Loucy (cell line): ENCODE measurements around the gene BCAS4.

Experiments used
- EZH2phosphoT487 ChIP-seq: fragments of 200-600 bp; IDR thresholded peaks from 2 replicates; pipeline ENCODE4 v1.6.1; 2018; ENCODE audit warnings: antibody characterized with exemption, mild to moderate bottlenecking, moderate library complexity, borderline replicate concordance
- TF ChIP-seq, protein P1 (sequence below): fragments of 200-600 bp; sonication (generic); conservative IDR thresholded peaks from 2 replicates; pipeline ENCODE4 v1.5.1; 2014; ENCODE audit warnings: mild to moderate bottlenecking, antibody characterized with exemption, low read length

- TF ChIP-seq, protein P1, sequence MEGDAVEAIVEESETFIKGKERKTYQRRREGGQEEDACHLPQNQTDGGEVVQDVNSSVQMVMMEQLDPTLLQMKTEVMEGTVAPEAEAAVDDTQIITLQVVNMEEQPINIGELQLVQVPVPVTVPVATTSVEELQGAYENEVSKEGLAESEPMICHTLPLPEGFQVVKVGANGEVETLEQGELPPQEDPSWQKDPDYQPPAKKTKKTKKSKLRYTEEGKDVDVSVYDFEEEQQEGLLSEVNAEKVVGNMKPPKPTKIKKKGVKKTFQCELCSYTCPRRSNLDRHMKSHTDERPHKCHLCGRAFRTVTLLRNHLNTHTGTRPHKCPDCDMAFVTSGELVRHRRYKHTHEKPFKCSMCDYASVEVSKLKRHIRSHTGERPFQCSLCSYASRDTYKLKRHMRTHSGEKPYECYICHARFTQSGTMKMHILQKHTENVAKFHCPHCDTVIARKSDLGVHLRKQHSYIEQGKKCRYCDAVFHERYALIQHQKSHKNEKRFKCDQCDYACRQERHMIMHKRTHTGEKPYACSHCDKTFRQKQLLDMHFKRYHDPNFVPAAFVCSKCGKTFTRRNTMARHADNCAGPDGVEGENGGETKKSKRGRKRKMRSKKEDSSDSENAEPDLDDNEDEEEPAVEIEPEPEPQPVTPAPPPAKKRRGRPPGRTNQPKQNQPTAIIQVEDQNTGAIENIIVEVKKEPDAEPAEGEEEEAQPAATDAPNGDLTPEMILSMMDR: no peak
- no peak for TF ChIP-seq EZH2phosphoT487
Measured at GRCh38 chr20:50867805-50868204, 72.9 kb downstream of the BCAS4 start.
